ENCODE measurements around the gene PDE8A.
"Not testable (repeated sequence)": the region's sequence is repeated elsewhere in the genome, so short reads cannot be mapped to it uniquely, and the experiment has no call there.

The PDE8A gene

GRCh38 chr15:85151861-85152260 lies 170.2 kb downstream of the PDE8A start:
- no peak overlapping the region for H3K4me3 Mint-ChIP-seq
- ATAC-seq (replicated peaks; ENCODE audit: extremely low read depth, poor library complexity, severe bottlenecking) (no peak), DNase-seq (ENCODE audit: low spot score in 2 of 2) (no peak)
- peaks cover 9% of the 10 kb centered on the region for H3K9me3 Mint-ChIP-seq
- H3K27ac Mint-ChIP-seq (ENCODE audit: low read depth) = no peak overlapping the region
- H3K4me1 Mint-ChIP-seq = no peaks in the 10 kb centered on the region
- H3K27me3 Mint-ChIP-seq = peaks cover 30% of the 10 kb centered on the region
- no peaks in the 10 kb centered on the region for H3K36me3 Mint-ChIP-seq (ENCODE audit: insufficient read depth)

GRCh38 chr15:85154061-85154460 lies 172.4 kb downstream of the PDE8A start:
- DNase-seq (ENCODE audit: low spot score in 2 of 2) = no peak

DNA sequence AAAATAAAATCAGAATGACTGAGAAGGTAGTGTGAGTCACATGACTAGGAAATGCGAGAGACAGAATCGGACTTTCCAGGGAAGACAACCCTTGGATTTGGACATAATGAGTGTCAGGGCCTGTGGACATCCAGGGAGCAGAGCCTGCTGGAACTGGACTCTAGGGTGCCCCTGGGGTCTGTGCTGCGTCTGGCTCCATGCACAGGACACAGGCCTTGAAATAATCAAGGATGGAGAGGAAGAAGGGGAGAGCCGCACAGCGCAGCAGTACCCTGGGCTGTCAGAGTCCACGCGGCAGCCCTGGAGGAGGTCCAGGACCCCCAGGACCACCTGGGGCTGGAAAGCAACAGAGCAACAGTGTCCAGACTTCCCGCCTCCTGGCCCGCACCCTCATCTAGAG lies 173.7 kb downstream of the PDE8A start:
- Mint-ChIP-seq H3K27ac (ENCODE audit: low read depth) (no peak overlapping the region), H3K27me3 (peaks cover 26% of the 10 kb centered on the region), H3K9me3 (peaks cover 9% of the 10 kb centered on the region), H3K4me1 (no peaks in the 10 kb centered on the region), H3K4me3 (no peak overlapping the region), H3K36me3 (ENCODE audit: insufficient read depth) (no peaks in the 10 kb centered on the region)
- ATAC-seq (replicated peaks; ENCODE audit: extremely low read depth, poor library complexity, severe bottlenecking) (no peak), DNase-seq (ENCODE audit: low spot score in 2 of 2) (no peak)

More at GRCh38 chr15:85154061-85154460, 172.4 kb downstream of the PDE8A start:
- Mint-ChIP-seq H3K27ac (ENCODE audit: low read depth) (no peak overlapping the region), H3K27me3 (peaks cover 32% of the 10 kb centered on the region), H3K4me1 (no peaks in the 10 kb centered on the region), H3K36me3 (ENCODE audit: insufficient read depth) (no peaks in the 10 kb centered on the region), H3K9me3 (peaks cover 9% of the 10 kb centered on the region), H3K4me3 (no peak overlapping the region)
- no peak for ATAC-seq (replicated peaks; ENCODE audit: extremely low read depth, poor library complexity, severe bottlenecking)

GRCh38 chr15:85155857-85156256 lies 174.2 kb downstream of the PDE8A start:
- DNase-seq (ENCODE audit: low spot score in 2 of 2) (no peak), ATAC-seq (replicated peaks; ENCODE audit: extremely low read depth, poor library complexity, severe bottlenecking) (no peak)
- Mint-ChIP-seq H3K9me3 (peaks cover 9% of the 10 kb centered on the region), H3K4me1 (no peaks in the 10 kb centered on the region), H3K36me3 (ENCODE audit: insufficient read depth) (no peaks in the 10 kb centered on the region), H3K27me3 (peaks cover 26% of the 10 kb centered on the region), H3K4me3 (no peak overlapping the region), H3K27ac (ENCODE audit: low read depth) (no peak overlapping the region)

- peaks cover 26% of the 10 kb centered on the region for H3K27me3 Mint-ChIP-seq
- H3K27ac Mint-ChIP-seq (ENCODE audit: low read depth) = no peak overlapping the region
These were observed 175.7 kb downstream of the PDE8A start for GRCh38 chr15:85157344-85157743.

GRCh38 chr15:85162237-85162636 lies 180.6 kb downstream of the PDE8A start:
- H3K4me1 Mint-ChIP-seq = no peaks in the 10 kb centered on the region
- DNase-seq (ENCODE audit: low spot score in 2 of 2) (no peak), ATAC-seq (replicated peaks; ENCODE audit: extremely low read depth, poor library complexity, severe bottlenecking) (no peak)
- no peaks in the 10 kb centered on the region for H3K36me3 Mint-ChIP-seq (ENCODE audit: insufficient read depth)
- no peak overlapping the region for H3K27ac Mint-ChIP-seq (ENCODE audit: low read depth)
- H3K4me3 Mint-ChIP-seq = no peak overlapping the region
- no peaks in the 10 kb centered on the region for H3K9me3 Mint-ChIP-seq
- H3K27me3 Mint-ChIP-seq = peaks cover 24% of the 10 kb centered on the region

More at GRCh38 chr15:85157344-85157743, 175.7 kb downstream of the PDE8A start:
- no peak overlapping the region for H3K4me3 Mint-ChIP-seq
- no peaks in the 10 kb centered on the region for H3K36me3 Mint-ChIP-seq (ENCODE audit: insufficient read depth)
- no peak for ATAC-seq (replicated peaks; ENCODE audit: extremely low read depth, poor library complexity, severe bottlenecking)
- H3K4me1 Mint-ChIP-seq = no peaks in the 10 kb centered on the region
- peaks cover 9% of the 10 kb centered on the region for H3K9me3 Mint-ChIP-seq
- DNase-seq (ENCODE audit: low spot score in 2 of 2) = no peak

- no peak for ATAC-seq (replicated peaks; ENCODE audit: extremely low read depth, poor library complexity, severe bottlenecking)
- DNase-seq (ENCODE audit: low spot score in 2 of 2) = no peak
- no peak overlapping the region for H3K27ac Mint-ChIP-seq (ENCODE audit: low read depth)
- H3K4me3 Mint-ChIP-seq = no peak overlapping the region
- H3K4me1 Mint-ChIP-seq = peaks cover 4% of the 10 kb centered on the region
- no peaks in the 10 kb centered on the region for H3K36me3 Mint-ChIP-seq (ENCODE audit: insufficient read depth)
- peaks cover 19% of the 10 kb centered on the region for H3K27me3 Mint-ChIP-seq
- no peaks in the 10 kb centered on the region for H3K9me3 Mint-ChIP-seq
These were observed 183.3 kb downstream of the PDE8A start for GRCh38 chr15:85164841-85165466.

GRCh38 chr15:85167568-85167967 lies 185.9 kb downstream of the PDE8A start:
- Mint-ChIP-seq H3K4me1 (peaks cover 4% of the 10 kb centered on the region), H3K27ac (ENCODE audit: low read depth) (no peak overlapping the region), H3K36me3 (ENCODE audit: insufficient read depth) (no peaks in the 10 kb centered on the region), H3K9me3 (peaks cover 3% of the 10 kb centered on the region), H3K4me3 (no peak overlapping the region), H3K27me3 (peaks cover 46% of the 10 kb centered on the region)
- no peak for ATAC-seq (replicated peaks; ENCODE audit: extremely low read depth, poor library complexity, severe bottlenecking)
- DNase-seq (ENCODE audit: low spot score in 2 of 2) = no peak

- ATAC-seq (replicated peaks; ENCODE audit: extremely low read depth, poor library complexity, severe bottlenecking) (peak; percentile 71), DNase-seq (ENCODE audit: low spot score in 2 of 2) (no peak)
- peaks cover 4% of the 10 kb centered on the region for H3K4me1 Mint-ChIP-seq
These were observed 187.1 kb downstream of the PDE8A start for GRCh38 chr15:85168642-85169173.

DNA sequence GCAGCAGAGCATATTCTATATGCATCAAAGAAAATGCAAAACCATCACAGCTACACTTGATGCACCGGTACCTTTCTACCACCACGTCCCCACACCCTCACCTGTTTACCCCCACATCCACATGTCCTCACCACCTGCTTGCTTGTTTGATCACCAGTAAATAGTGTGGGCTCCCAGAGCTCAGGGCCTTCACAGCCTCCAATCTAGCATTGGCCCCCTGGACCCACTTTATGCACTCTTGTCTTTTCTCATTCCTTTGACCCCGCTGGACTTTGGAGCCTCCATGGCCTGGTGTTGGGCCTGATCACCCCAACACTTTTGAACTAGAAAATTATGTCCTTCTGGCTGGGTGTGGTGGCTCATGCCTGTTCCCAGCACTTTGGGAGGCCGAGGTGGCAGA lies 190.1 kb downstream of the PDE8A start:
- Mint-ChIP-seq H3K4me1 (peaks cover 4% of the 10 kb centered on the region), H3K27me3 (peaks cover 67% of the 10 kb centered on the region), H3K4me3 (no peak overlapping the region), H3K36me3 (ENCODE audit: insufficient read depth) (no peaks in the 10 kb centered on the region), H3K9me3 (peaks cover 5% of the 10 kb centered on the region), H3K27ac (ENCODE audit: low read depth) (no peak overlapping the region)
- no peak for DNase-seq (ENCODE audit: low spot score in 2 of 2)
- no peak for ATAC-seq (replicated peaks; ENCODE audit: extremely low read depth, poor library complexity, severe bottlenecking)

More at GRCh38 chr15:85168642-85169173, 187.1 kb downstream of the PDE8A start:
- peaks cover 5% of the 10 kb centered on the region for H3K9me3 Mint-ChIP-seq
- peak overlapping the region; percentile 41 for H3K4me3 Mint-ChIP-seq
- H3K27ac Mint-ChIP-seq (ENCODE audit: low read depth) = no peak overlapping the region
- no peaks in the 10 kb centered on the region for H3K36me3 Mint-ChIP-seq (ENCODE audit: insufficient read depth)
- peaks cover 50% of the 10 kb centered on the region for H3K27me3 Mint-ChIP-seq

- Mint-ChIP-seq H3K36me3 (ENCODE audit: insufficient read depth) (no peaks in the 10 kb centered on the region), H3K27me3 (peaks cover 67% of the 10 kb centered on the region), H3K9me3 (peaks cover 5% of the 10 kb centered on the region), H3K4me1 (peaks cover 4% of the 10 kb centered on the region), H3K4me3 (no peak overlapping the region), H3K27ac (ENCODE audit: low read depth) (no peak overlapping the region)
- ATAC-seq (replicated peaks; ENCODE audit: extremely low read depth, poor library complexity, severe bottlenecking) (no peak), DNase-seq (ENCODE audit: low spot score in 2 of 2) (no peak)
These were observed 191.3 kb downstream of the PDE8A start for GRCh38 chr15:85172846-85173490.

DNA sequence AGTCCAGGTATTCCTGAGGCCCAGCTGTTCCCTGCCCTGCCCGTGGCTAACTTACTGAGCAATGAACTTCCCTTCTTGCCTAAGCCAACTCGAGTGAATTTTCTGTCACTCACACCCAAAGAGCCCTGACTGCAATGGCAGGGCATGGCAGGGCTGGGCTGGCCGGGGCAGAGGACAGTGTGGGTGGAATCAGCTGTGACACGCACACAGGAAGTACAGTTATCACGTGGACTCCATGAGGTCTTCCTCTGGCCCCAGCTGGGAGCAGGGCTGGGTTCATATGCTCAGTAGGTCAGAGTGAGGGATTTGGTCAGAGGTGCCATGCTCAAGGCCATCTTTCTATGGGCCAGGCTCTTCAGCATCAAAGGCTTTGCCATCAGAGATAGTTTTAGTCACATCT lies 192.0 kb downstream of the PDE8A start:
- H3K36me3 Mint-ChIP-seq (ENCODE audit: insufficient read depth); H3K4me1 Mint-ChIP-seq; H3K4me3 Mint-ChIP-seq; H3K27ac Mint-ChIP-seq (ENCODE audit: low read depth); ATAC-seq (replicated peaks; ENCODE audit: extremely low read depth, poor library complexity, severe bottlenecking); DNase-seq (ENCODE audit: low spot score in 2 of 2); H3K9me3 Mint-ChIP-seq: not testable (repeated sequence)
- peaks cover 67% of the 10 kb centered on the region for H3K27me3 Mint-ChIP-seq

DNA sequence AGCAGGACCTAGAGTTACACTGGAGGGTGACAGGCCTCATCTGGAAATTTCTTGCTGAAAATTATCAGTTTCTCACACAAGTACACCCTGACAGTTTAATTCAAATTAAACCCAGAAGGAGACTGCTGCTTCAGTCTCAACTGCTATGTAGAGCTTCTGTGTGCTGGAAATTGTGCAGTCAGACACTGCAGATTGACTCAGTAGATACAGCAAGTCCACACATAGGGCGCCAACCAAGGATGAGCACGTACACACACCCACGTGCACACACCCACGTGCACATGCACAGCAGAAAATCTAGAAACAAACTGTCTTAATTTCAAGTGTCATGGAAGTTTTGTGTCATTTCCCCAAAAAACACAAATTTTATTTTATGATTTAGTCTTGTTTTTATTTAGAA lies 192.9 kb downstream of the PDE8A start:
- no peaks in the 10 kb centered on the region for H3K4me1 Mint-ChIP-seq
- peaks cover 59% of the 10 kb centered on the region for H3K27me3 Mint-ChIP-seq
- peaks cover 5% of the 10 kb centered on the region for H3K9me3 Mint-ChIP-seq
- H3K4me3 Mint-ChIP-seq = no peak overlapping the region
- DNase-seq (ENCODE audit: low spot score in 2 of 2) (no peak), ATAC-seq (replicated peaks; ENCODE audit: extremely low read depth, poor library complexity, severe bottlenecking) (no peak)
- no peaks in the 10 kb centered on the region for H3K36me3 Mint-ChIP-seq (ENCODE audit: insufficient read depth)
- H3K27ac Mint-ChIP-seq (ENCODE audit: low read depth) = no peak overlapping the region

Data from central memory CD8-positive, alpha-beta T cell (primary cell).